GM23248 (cell line): ENCODE measurements around the gene ALG9. TPM values are rescaled to one million over a fixed set of nuclear protein-coding genes. Genes with fewer than 3 reads are reported as not detected.
"Not testable (repeated sequence)": the region's sequence is repeated elsewhere in the genome, so short reads cannot be mapped to it uniquely, and the experiment has no call there.

Experiments used
- DNase-seq: peaks from one replicate; pipeline ENCODE4 v3.0.0-alpha.2; 2015
- H2AFZ ChIP-seq: fragments of 200-600 bp; sonication (generic); 2 replicates; pipeline ENCODE4 v1.6.1; 2016; ENCODE audit warnings: antibody characterized with exemption
- H3F3A ChIP-seq: fragments of 200-600 bp; sonication (generic); 2 replicates; pipeline ENCODE4 v1.6.1; 2016; ENCODE audit warnings: mild to moderate bottlenecking, antibody characterized with exemption, mixed run types; ENCODE audit not compliant: insufficient read depth
- H3K27ac ChIP-seq: fragments of 200-600 bp; sonication (generic); 2 replicates; pipeline ENCODE4 v1.5.1; 2016; ENCODE audit warnings: mild to moderate bottlenecking
- H3K27me3 ChIP-seq: fragments of 200-600 bp; sonication (generic); replicated peaks from 2 replicates; pipeline ENCODE4 v1.6.1; 2016; ENCODE audit warnings: mild to moderate bottlenecking; ENCODE audit not compliant: insufficient read depth
- H3K36me3 ChIP-seq: fragments of 200-600 bp; sonication (generic); 2 replicates; pipeline ENCODE4 v1.6.1; 2016; ENCODE audit warnings: low read depth, mild to moderate bottlenecking
- H3K4me1 ChIP-seq: fragments of 200-600 bp; sonication (generic); 2 replicates; pipeline ENCODE4 v1.6.1; 2016; ENCODE audit warnings: mild to moderate bottlenecking; ENCODE audit not compliant: insufficient read depth
- H3K4me2 ChIP-seq: fragments of 200-600 bp; sonication (generic); one replicate; pipeline ENCODE4 v1.6.1; 2016; ENCODE audit warnings: mild to moderate bottlenecking; ENCODE audit not compliant: unreplicated experiment
- H3K4me3 ChIP-seq: fragments of 200-600 bp; sonication (generic); 2 replicates; pipeline ENCODE4 v1.5.1; 2016; ENCODE audit warnings: mild to moderate bottlenecking
- H3K79me2 ChIP-seq: fragments of 200-600 bp; sonication (generic); 2 replicates; pipeline ENCODE4 v1.6.1; 2016; ENCODE audit warnings: mild to moderate bottlenecking; ENCODE audit not compliant: insufficient read depth
- H3K9ac ChIP-seq: fragments of 200-600 bp; sonication (generic); 2 replicates; pipeline ENCODE4 v1.6.1; 2016; ENCODE audit warnings: mild to moderate bottlenecking
- H3K9me2 ChIP-seq: fragments of 200-600 bp; sonication (generic); 2 replicates; pipeline ENCODE4 v1.6.1; 2016; ENCODE audit warnings: mixed run types, mild to moderate bottlenecking, moderate library complexity; ENCODE audit not compliant: insufficient read depth
- H3K9me3 ChIP-seq: fragments of 200-600 bp; sonication (generic); one replicate; pipeline ENCODE4 v1.6.1; 2017; ENCODE audit warnings: low read depth
- H4K20me1 ChIP-seq: fragments of 200-600 bp; sonication (generic); 2 replicates; pipeline ENCODE4 v1.6.0; 2016; ENCODE audit not compliant: insufficient read depth
- EZH2 ChIP-seq: fragments of 200-600 bp; sonication (generic); IDR thresholded peaks from 2 replicates; pipeline ENCODE4 v1.6.1; 2018; ENCODE audit warnings: antibody characterized with exemption, mild to moderate bottlenecking; ENCODE audit not compliant: insufficient read depth, poor library complexity, severe bottlenecking
- EZH2phosphoT487 ChIP-seq: fragments of 200-600 bp; sonication (generic); IDR thresholded peaks from 2 replicates; pipeline ENCODE4 v1.6.1; 2018; ENCODE audit warnings: antibody characterized with exemption, moderate library complexity, mild to moderate bottlenecking, low read depth; ENCODE audit not compliant: insufficient read depth
- WGBS, 2 experiments: methylation state at CpG; one replicate each; pipeline ENCODE4 v1.1.6; 2015 to 2017; ENCODE audit warnings: low lambda C conversion rate in 2 of 2, low coverage in 1 of 2; ENCODE audit errors: missing lambda C conversion rate in 2 of 2; 5-methylcytosine and 5-hydroxymethylcytosine counted together
- in situ Hi-C: fragments of 300-500 bp; cut with MboI; formaldehyde crosslinking; loops from 2 replicates; pipeline ENCODE4 v1.15.0; 2020
- polyA plus RNA-seq: library from polyadenylated mRNA; unstranded; fragments of >200 nt; fragmentation: Nextera tagmentation; extraction: Ambion mirVana; gene quantifications from 2 replicates; pipeline ENCODE4 v1.2.1, GENCODE V29; 2016
- total RNA-seq: library from RNA; depleted of rRNA; stranded (reverse); fragments of >200 nt; shearing (Covaris generic); gene quantifications from 2 replicates; pipeline ENCODE4 v1.2.3, GENCODE V29; 2014

The ALG9 gene
- total and polyA plus RNA-seq, 2 experiments from 2014 or later = 24.5 to 36.3 TPM

DNA sequence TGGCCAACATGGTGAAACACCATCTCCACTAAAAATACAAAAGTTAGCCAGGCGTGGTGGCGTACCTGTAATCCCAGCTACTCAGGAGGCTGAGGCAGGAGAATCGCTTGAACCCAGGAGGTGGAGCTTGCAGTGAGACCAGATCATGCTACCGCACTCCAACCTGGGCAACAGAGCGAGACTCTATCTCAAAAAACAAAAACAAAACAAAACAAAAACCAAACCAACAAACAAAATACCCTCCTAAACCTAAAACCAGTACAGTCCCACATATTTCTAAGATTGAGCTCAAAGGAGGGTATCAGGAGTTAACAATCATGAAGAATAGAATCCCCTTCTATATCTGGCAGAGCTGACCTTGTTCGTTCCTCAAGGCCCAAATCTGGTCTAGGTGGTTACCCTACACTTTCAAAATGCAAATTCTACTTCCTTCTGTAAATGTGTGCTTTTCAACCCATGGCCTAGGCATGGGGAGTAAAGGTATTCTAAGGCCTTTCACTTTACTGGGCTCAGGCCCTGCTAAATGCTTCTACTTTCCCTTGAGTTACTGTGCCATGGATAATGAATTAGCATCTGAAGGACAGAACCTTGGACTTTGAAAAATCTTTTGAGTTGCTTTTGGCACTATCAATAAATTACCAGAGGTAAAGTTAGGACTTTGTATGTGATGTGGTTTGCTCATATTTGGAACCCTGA, 94.8 kb downstream of the ALG9 start:
- Histone ChIP-seq H3K4me3 (no peak overlapping the region), H3K9ac (no peak overlapping the region), H3K79me2 (no peaks in the 10 kb centered on the region), H3F3A (no peaks in the 10 kb centered on the region), H3K27ac (no peak overlapping the region), H3K9me3 (no peaks in the 10 kb centered on the region), H3K4me2 (no peak overlapping the region), H2AFZ (no peak overlapping the region), H3K36me3 (no peaks in the 10 kb centered on the region), H3K4me1 (0 out of 2 replicates have a peak, but pooled peaks cover 8% of the 10 kb centered on the region), H4K20me1 (no peaks in the 10 kb centered on the region), H3K9me2 (no peaks in the 10 kb centered on the region), H3K27me3 (no peaks in the 10 kb centered on the region)
- TF ChIP-seq EZH2phosphoT487 = no peak
- TF ChIP-seq EZH2 = no peak
- in situ Hi-C loops = loop anchor here (10.0 kb wide), 1 partner anchor 322 kb away; no protein-coding TSS in a partner anchor
- DNase-seq = no peak
- WGBS, 2 experiments = 79 to 85% methylated on average over 6 of the region's 6 CpGs

DNA sequence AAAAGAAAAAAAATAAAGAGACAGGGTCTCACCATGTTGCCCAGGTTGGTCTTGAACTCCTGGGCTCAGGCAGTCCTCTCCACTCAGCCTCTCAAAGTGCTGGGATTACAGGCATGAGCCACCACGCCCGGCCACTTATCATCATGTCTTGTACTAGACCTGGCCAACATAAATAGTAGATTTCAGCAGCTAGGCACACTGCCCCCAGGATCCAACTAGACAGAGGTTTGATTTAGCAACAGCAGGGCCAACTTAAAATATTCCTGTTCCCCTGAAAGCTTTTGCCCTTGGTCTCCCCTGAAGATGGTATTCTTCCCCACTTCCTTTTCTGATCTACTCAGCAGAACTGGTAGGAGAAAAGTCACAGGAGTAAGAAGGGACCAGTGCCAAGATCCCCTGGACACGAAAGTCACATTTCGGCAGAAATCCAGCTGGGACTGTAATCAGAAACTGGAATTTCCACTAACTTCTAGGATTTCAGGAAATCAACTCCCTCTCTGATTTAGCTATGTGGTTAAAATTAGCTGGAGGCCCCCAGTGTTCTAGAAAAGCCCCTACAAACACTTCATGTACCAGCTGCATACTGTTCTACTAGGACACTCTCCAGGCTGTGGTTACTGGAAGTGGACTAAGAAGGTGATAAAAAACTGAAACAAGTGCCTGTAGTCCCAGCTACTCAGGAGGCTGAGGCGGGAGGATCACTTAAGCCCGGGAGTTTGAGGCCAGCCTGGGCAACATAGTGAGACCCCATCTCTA, 96.2 kb downstream of the ALG9 start:
- peak; percentile 21 for DNase-seq

DNA sequence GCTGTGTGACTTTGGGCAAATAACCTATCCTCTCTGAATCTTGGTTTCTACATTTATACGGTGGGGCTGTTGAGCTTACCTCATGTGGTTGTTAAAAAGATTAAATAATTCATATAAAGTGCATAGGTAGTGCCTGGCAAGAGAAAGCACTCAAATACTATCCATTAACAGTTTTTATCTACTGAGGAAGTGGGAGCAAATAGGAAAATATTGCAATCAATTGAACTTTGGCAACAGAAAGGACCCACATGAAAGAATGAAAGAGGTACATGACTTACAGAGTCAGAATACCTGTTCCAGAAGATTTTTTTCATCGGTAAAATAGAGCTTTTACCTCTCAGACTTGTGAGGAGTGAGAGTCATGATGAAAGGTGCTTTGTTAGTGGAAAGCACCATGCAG, 98.8 kb downstream of the ALG9 start:
- no peak overlapping the region for H3K4me3 ChIP-seq
- H3K4me2 ChIP-seq = no peak overlapping the region
- no peaks in the 10 kb centered on the region for H3K79me2 ChIP-seq
- H3K9me2 ChIP-seq = no peaks in the 10 kb centered on the region
- H3K9ac ChIP-seq = no peak overlapping the region
- in situ Hi-C loops = loop anchor here (10.0 kb wide), 1 partner anchor 318 kb away; no protein-coding TSS in a partner anchor
- TF ChIP-seq EZH2 (no peak), EZH2phosphoT487 (no peak)
- H3K9me3 ChIP-seq = no peaks in the 10 kb centered on the region
- DNase-seq = no peak
- H3K27ac ChIP-seq = no peak overlapping the region
- 0 out of 2 replicates have a peak, but pooled peaks cover 8% of the 10 kb centered on the region for H3K4me1 ChIP-seq
- H2AFZ ChIP-seq = no peak overlapping the region
- no peaks in the 10 kb centered on the region for H4K20me1 ChIP-seq
- 88 to 93% methylated on average over 2 of the region's 2 CpGs for WGBS, 2 experiments
- H3K36me3 ChIP-seq = no peaks in the 10 kb centered on the region
- no peaks in the 10 kb centered on the region for H3K27me3 ChIP-seq
- H3F3A ChIP-seq = no peaks in the 10 kb centered on the region

More for the DNA sequence above, 96.2 kb downstream of the ALG9 start:
- Histone ChIP-seq H3K9me3 (no peaks in the 10 kb centered on the region), H3K4me1 (0 out of 2 replicates have a peak, but pooled peaks cover 8% of the 10 kb centered on the region), H3K4me2 (no peak overlapping the region), H3K9me2 (no peaks in the 10 kb centered on the region), H3K27me3 (no peaks in the 10 kb centered on the region), H4K20me1 (no peaks in the 10 kb centered on the region), H3K9ac (no peak overlapping the region), H3F3A (no peaks in the 10 kb centered on the region), H3K4me3 (no peak overlapping the region), H3K27ac (no peak overlapping the region), H3K79me2 (no peaks in the 10 kb centered on the region), H2AFZ (no peak overlapping the region), H3K36me3 (no peaks in the 10 kb centered on the region)
- in situ Hi-C loops = loop anchor here (10.0 kb wide), 1 partner anchor 320 kb away; no protein-coding TSS in a partner anchor
- no peak for TF ChIP-seq EZH2
- WGBS, 2 experiments = 68 to 69% methylated on average over 6 of the region's 6 CpGs

DNA sequence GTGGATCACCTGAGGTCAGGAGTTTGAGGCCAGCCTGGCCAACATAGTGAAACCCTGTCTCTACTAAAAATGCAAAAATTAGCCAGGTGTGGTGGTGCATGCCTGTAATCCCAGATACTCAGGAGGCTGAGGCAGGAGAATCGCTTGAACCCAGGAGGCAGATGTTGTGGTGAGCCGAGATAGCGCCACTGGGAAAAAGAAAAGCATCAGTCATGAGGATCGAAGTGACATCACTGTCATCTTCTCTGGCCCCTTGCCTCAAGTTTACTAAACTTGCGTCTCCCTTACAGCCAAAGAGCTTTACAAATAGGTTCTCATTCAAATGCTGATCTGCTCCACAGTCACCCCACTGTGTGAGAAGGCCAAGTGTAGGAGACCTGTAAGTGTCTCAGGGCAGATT, 100.2 kb downstream of the ALG9 start:
- DNase-seq, H3K4me3 ChIP-seq: not testable (repeated sequence)
- in situ Hi-C loops = loop anchor here (10.0 kb wide), 1 partner anchor 316 kb away; no protein-coding TSS in a partner anchor

More for the DNA sequence above, 100.2 kb downstream of the ALG9 start:
- not testable (repeated sequence) for H3K27me3 ChIP-seq, H3K9ac ChIP-seq, H3K36me3 ChIP-seq, H3K9me2 ChIP-seq, H3K9me3 ChIP-seq, H4K20me1 ChIP-seq, H3K4me2 ChIP-seq, H3K27ac ChIP-seq, H3K79me2 ChIP-seq, H2AFZ ChIP-seq
- H3K4me1 ChIP-seq = peaks cover 12% of the 10 kb centered on the region; the same call in 1 of the 2 replicates
- 82 to 94% methylated on average over 5 of the region's 5 CpGs for WGBS, 2 experiments
- peaks cover 10% of the 10 kb centered on the region for H3F3A ChIP-seq
